Heart right ventricle (tissue), 16 donors: ENCODE results near the gene LIN7A. TPM values are rescaled to one million over a fixed set of nuclear protein-coding genes. Genes with fewer than 3 reads are reported as not detected.
A peak's percentile ranks its signal among the peaks of the same experiment; 100 is the strongest.

Source experiments
- ATAC-seq, 8 donors: fragments of 200-7000 bp; cut with Tn5 transposase; one replicate each; pipeline ENCODE4 v1.9.1; 2020; ENCODE audit warnings: mild to moderate bottlenecking in 8 of 8, moderate library complexity in 8 of 8, moderate number of reproducible peaks in 1 of 8
- DNase-seq, 2 donors: peaks; one replicate each; pipeline ENCODE4 v3.0.0-alpha.2; 2020
- H3K27ac ChIP-seq, 10 donors: fragments of 200-600 bp; sonication (generic) in 2 of 10; one replicate each; pipeline versions ENCODE4 v1.5.0 to v1.8.0; 2020 to 2022; ENCODE audit warnings: mild to moderate bottlenecking in 3 of 10
- H3K27me3 ChIP-seq, 7 donors: fragments of 200-600 bp; one replicate each; pipeline ENCODE4 v1.8.0; 2021 to 2022; ENCODE audit warnings: mild to moderate bottlenecking in 2 of 7
- H3K36me3 ChIP-seq, 9 donors: fragments of 200-600 bp; sonication (generic) in 1 of 9; one replicate each; pipeline versions ENCODE4 v1.5.0 to v1.8.0; 2020 to 2022; ENCODE audit warnings: mild to moderate bottlenecking in 2 of 9
- H3K4me1 ChIP-seq, 9 donors: fragments of 200-600 bp; sonication (generic) in 1 of 9; one replicate each; pipeline versions ENCODE4 v1.5.0 to v1.8.0; 2020 to 2022; ENCODE audit warnings: mild to moderate bottlenecking in 4 of 9
- H3K4me3 ChIP-seq, 10 donors: fragments of 200-600 bp; sonication (generic) in 2 of 10; one replicate each; pipeline versions ENCODE4 v1.5.0 to v1.8.0; 2020 to 2022; ENCODE audit warnings: mild to moderate bottlenecking in 7 of 10, moderate library complexity in 2 of 10
- H3K9me3 ChIP-seq, 11 donors: fragments of 200-600 bp in 10 of 11; sonication (generic) in 2 of 11; one replicate each; pipeline versions ENCODE4 v1.5.0 to v1.8.0; 2013 to 2022; ENCODE audit warnings: mild to moderate bottlenecking in 2 of 11, control low read depth in 1 of 11, moderate library complexity in 1 of 11
- WGBS, 2 donors: extraction: QIAGEN DNeasy Blood & Tissue Kit; methylation state at CpG; one replicate each; pipeline ENCODE4 v1.1.7; 2013; ENCODE audit warnings: inconsistent platforms in 1 of 2; 5-methylcytosine and 5-hydroxymethylcytosine counted together
- intact Hi-C, 10 donors: fragments of 100-400 bp; cut with DNase I; formaldehyde crosslinking; loops; one replicate each; pipeline versions ENCODE4 v1.11.1 to v1.14.2; 2022
- polyA plus RNA-seq, 2 donors: library from polyadenylated mRNA; stranded (reverse); fragments of 200-250 nt; gene quantifications; one replicate each; pipeline ENCODE4 v1.2.3, GENCODE V29; 2013
- total RNA-seq, 10 donors: library from RNA; stranded (reverse); fragmentation: NEBNext Ultra II Directional in 3 of 10; extraction: Animal tissue kit (Norgen Biotek cat#: 25700) in 3 of 10; gene quantifications; one replicate each; pipeline versions ENCODE4 v1.2.1 to v1.2.4, GENCODE V29; 2021 to 2023
- TF ChIP-seq, protein P1 (sequence below), 9 donors: fragments of 200-600 bp; sonication (generic) in 2 of 9; IDR thresholded peaks; one replicate each; pipeline versions ENCODE4 v1.5.0 to v1.8.0; 2021 to 2022; ENCODE audit warnings: antibody characterized with exemption in 9 of 9, mild to moderate bottlenecking in 5 of 9, moderate library complexity in 1 of 9
- donor health status: Arrhythmogenic right ventricular cardiomyopathy.
- donor health status: ischemic (EF 13 %, LVEDD 7.1; RV severe dilation, severe dysfunction).
- donor health status: healthy with polysubstance abuse.
- donor health status: DM: no; HTN: yes; CAD: no.
- donor health status: DM: no; HTN: no; CAD: no.
- donor health status: ischemic (EF 25% LVEDD 6.9; RV normal size, moderate dysfunction).
- donor health status: ischemic (EF 25% LVEDD 5.7; RV mildly dilated, moderate dysfunction).
- donor health status: healthy.
- donor health status: DM: yes; HTN: yes; CAD: no.
- donor health status: Ischemic cardiomyopathy.
- donor health status: ischemic (EF 35%, LVEDD 5.7; RV mildly dilated, moderate dysfunction).
- donor health status: nonischemic (EF 11% LVEDD 7.7; RV severe dilation, severe dysfunction).
- donor health status: DM: yes; HTN: yes; CAD: no.
- donor health status: PGD.
- donor health status: ischemic (EF 29% LVEDD 5.4; RV normal size, mild dysfunction).
- donor health status: nonischemic (EF 23%, LVEDD 6.1; RV moderate dilation, normal function).

Gene LIN7A
- total and polyA plus RNA-seq, 12 donors: 6.2 to 15.3 (median 10.2) TPM

DNA sequence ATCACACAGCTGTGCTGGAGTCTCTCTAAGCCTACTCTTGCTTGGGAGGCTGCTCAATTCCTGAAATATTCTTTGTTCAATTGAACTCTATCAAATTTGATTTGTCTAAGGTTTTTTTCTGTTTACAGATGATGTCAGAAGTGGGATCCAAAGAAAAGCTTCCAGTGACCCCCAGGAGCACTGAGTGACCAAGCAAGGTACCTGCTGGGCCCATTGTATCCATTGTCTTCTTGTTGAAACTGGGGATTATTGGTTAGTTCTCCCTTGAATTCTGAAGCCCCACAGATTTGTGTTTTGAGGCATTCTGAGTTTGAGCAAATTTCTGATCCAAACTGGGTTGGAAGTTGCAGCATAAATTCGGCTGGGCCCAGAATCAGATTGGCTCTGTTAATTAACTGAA is 156.4 kb downstream of the LIN7A start:
- Histone ChIP-seq H3K9me3 (no peaks in the 10 kb centered on the region), H3K27ac (no peak overlapping the region), H3K27me3 (no peaks in the 10 kb centered on the region), H3K36me3 (no peaks in the 10 kb centered on the region), H3K4me3 (no peak overlapping the region), H3K4me1 (peaks cover 0 to 14% (median 10%) of the 10 kb centered on the region in 9 donors)
- TF ChIP-seq, protein P1, sequence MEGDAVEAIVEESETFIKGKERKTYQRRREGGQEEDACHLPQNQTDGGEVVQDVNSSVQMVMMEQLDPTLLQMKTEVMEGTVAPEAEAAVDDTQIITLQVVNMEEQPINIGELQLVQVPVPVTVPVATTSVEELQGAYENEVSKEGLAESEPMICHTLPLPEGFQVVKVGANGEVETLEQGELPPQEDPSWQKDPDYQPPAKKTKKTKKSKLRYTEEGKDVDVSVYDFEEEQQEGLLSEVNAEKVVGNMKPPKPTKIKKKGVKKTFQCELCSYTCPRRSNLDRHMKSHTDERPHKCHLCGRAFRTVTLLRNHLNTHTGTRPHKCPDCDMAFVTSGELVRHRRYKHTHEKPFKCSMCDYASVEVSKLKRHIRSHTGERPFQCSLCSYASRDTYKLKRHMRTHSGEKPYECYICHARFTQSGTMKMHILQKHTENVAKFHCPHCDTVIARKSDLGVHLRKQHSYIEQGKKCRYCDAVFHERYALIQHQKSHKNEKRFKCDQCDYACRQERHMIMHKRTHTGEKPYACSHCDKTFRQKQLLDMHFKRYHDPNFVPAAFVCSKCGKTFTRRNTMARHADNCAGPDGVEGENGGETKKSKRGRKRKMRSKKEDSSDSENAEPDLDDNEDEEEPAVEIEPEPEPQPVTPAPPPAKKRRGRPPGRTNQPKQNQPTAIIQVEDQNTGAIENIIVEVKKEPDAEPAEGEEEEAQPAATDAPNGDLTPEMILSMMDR (IDR thresholded peaks at IDR 0.05): no peak
- DNase-seq (no peak), ATAC-seq (no peak)
- 85 to 90% methylated on average over 1 of the region's 1 CpG for WGBS, 2 donors
- intact Hi-C loops: no loop called here

GRCh38 chr12:80780746-80781145 is 157.0 kb downstream of the LIN7A start:
- no peak overlapping the region for H3K27ac ChIP-seq
- no peak for DNase-seq
- no peaks in the 10 kb centered on the region for H3K36me3 ChIP-seq
- intact Hi-C loops: no loop called here
- no peaks in the 10 kb centered on the region for H3K9me3 ChIP-seq
- no peaks in the 10 kb centered on the region for H3K27me3 ChIP-seq
- ATAC-seq: no peak
- WGBS, 2 donors: 62 to 76% methylated on average over 2 of the region's 2 CpGs
- H3K4me3 ChIP-seq: no peak overlapping the region
- peaks cover 0 to 14% (median 10%) of the 10 kb centered on the region in 9 donors for H3K4me1 ChIP-seq
- TF ChIP-seq, protein P1 (IDR thresholded peaks at IDR 0.05): no peak

GRCh38 chr12:80778005-80778541 is 159.7 kb downstream of the LIN7A start:
- Histone ChIP-seq H3K4me1 (peaks cover 0 to 14% (median 10%) of the 10 kb centered on the region in 9 donors), H3K4me3 (no peak overlapping the region), H3K36me3 (no peaks in the 10 kb centered on the region), H3K9me3 (peaks cover 0 to 11% (median 0%) of the 10 kb centered on the region in 11 donors), H3K27ac (peak overlapping the region in 8 of 10 donors; percentile 1 to 77 (median 48)), H3K27me3 (no peaks in the 10 kb centered on the region)
- intact Hi-C loops: no loop called here
- TF ChIP-seq, protein P1 (IDR thresholded peaks at IDR 0.05): no peak
- DNase-seq: peak in 1 of 2 donors; percentile 57
- 58 to 60% methylated on average over 3 of the region's 3 CpGs for WGBS, 2 donors
- ATAC-seq: peak in 7 of 8 donors; percentile 64 to 91 (median 82)

DNA sequence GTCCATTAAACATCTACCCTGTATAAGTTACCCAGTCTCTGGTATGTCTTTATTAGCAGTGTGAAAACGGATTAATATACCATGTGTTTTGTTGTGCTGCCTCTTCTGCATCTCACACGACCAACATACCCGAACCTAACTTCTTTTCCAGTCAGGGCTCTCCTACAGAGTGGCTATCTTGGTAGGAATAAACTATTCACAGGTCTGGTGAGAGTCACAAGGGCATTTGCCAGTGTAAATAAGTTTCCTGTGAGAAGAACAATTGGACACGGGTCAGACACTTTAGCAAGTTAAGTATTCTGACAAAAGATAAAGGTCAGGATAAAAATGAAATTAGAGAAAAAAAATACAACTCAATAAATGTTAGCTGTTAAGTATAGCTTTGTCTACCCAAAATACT is 160.1 kb downstream of the LIN7A start:
- intact Hi-C loops: no loop called here
- Histone ChIP-seq H3K4me1 (peaks cover 0 to 14% (median 10%) of the 10 kb centered on the region in 9 donors), H3K9me3 (peaks cover 0 to 11% (median 0%) of the 10 kb centered on the region in 11 donors), H3K36me3 (no peaks in the 10 kb centered on the region), H3K27me3 (no peaks in the 10 kb centered on the region), H3K4me3 (no peak overlapping the region), H3K27ac (peak overlapping the region in 8 of 10 donors; percentile 1 to 77 (median 48))
- 64 to 75% methylated on average over 4 of the region's 4 CpGs for WGBS, 2 donors
- ATAC-seq (no peak), DNase-seq (no peak)
- TF ChIP-seq, protein P1 (IDR thresholded peaks at IDR 0.05): no peak
